Measurements from ENCODE around the gene ACOT8.

Gene ACOT8

DNA sequence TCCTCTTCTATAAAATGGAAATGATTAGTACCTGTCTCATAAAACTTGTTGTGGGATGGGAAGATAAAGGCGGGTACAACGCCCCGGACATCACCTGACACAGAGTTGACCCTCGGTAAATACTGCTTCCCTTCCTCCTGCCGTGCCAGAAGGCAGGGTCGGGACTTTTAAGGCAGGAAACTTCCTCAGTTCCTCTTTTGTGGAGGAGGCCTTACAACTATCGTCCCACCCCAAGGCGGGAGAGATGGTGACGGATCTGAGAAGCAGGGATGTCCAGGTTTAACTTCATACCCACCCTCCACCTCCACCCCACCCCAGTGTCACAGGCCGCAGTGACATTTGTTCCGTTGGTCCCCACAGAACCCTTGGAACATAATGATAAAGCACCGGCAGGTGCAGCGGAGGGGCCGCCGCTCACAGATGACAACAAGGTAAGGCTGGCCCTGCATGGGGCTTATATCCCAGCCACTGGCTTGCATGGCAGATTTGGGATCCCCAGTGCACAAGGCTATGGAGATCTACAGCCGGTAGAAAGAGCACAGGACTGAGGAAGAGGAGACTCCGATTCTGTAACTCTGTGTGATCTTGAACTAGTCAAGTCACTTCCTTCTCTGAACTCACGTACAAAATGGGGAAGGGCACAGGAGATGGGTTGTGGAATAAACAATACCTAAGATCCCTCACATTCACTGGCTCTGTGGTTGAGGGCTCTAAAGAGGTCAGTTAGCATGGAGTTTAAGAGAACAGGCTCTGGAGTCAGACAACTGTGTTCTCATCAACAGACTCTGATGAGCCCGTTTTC lies 64.7 kb downstream of the ACOT8 start:
- DNase-seq (ENCODE audit: low read depth) = no peak

Measured in HS-5 (cell line).